ENCODE results near the gene ZNF784.

GRCh38 chr19:55653651-55654322, 29.4 kb upstream of the ZNF784 start:
- peak; percentile 100 for TF ChIP-seq CTCF (IDR thresholded peaks at IDR 0.05; ENCODE audit: extremely low read depth in 1 of 2, insufficient read depth in 1 of 2, low read depth in 1 of 2, low read length in 2 of 2)
- peak; percentile 79 for TF ChIP-seq POLR2A (IDR thresholded peaks at IDR 0.05; ENCODE audit: low read depth, low read length)
- peak; percentile 73 for TF ChIP-seq POLR2AphosphoS5 (IDR thresholded peaks at IDR 0.05; ENCODE audit: insufficient read depth, low read depth, low read length)
- no peak for TF ChIP-seq JUN (IDR thresholded peaks at IDR 0.05; ENCODE audit: borderline replicate concordance, insufficient read depth, insufficient read length, low read depth)
- no peak for TF ChIP-seq MYC (IDR thresholded peaks at IDR 0.05; ENCODE audit: low read depth, low read length)
- no peak for TF ChIP-seq GATA2 (IDR thresholded peaks at IDR 0.05; ENCODE audit: insufficient read depth, insufficient read length, low read depth, low read length)
- no peak for TF ChIP-seq EZH2 (IDR thresholded peaks at IDR 0.05; ENCODE audit: borderline replicate concordance, low read depth, low read length, severe bottlenecking)
- no peak for TF ChIP-seq FOS (IDR thresholded peaks at IDR 0.05; ENCODE audit: borderline replicate concordance, insufficient read depth, low read length)

Data from endothelial cell of umbilical vein (primary cell).